Mammary epithelial cell (primary cell): Measurements from ENCODE around the gene AK9.

Experiments
- EZH2 ChIP-seq: IDR thresholded peaks from 2 replicates; pipeline ENCODE4 v1.6.1; 2012; ENCODE audit warnings: low read length, inconsistent platforms, borderline replicate concordance
- TF ChIP-seq, protein P1 (sequence below), 2 donors: IDR thresholded peaks in 1 of 2; conservative IDR thresholded peaks in 1 of 2; 2 replicates each; pipeline ENCODE4 v1.5.1; 2011 to 2012; ENCODE audit warnings: inconsistent platforms in 2 of 2, low read length in 2 of 2, mild to moderate bottlenecking in 2 of 2, control low read depth in 1 of 2, low read depth in 1 of 2; ENCODE audit not compliant: insufficient read depth in 1 of 2; ENCODE audit errors: extremely low read depth in 1 of 2

DNA sequence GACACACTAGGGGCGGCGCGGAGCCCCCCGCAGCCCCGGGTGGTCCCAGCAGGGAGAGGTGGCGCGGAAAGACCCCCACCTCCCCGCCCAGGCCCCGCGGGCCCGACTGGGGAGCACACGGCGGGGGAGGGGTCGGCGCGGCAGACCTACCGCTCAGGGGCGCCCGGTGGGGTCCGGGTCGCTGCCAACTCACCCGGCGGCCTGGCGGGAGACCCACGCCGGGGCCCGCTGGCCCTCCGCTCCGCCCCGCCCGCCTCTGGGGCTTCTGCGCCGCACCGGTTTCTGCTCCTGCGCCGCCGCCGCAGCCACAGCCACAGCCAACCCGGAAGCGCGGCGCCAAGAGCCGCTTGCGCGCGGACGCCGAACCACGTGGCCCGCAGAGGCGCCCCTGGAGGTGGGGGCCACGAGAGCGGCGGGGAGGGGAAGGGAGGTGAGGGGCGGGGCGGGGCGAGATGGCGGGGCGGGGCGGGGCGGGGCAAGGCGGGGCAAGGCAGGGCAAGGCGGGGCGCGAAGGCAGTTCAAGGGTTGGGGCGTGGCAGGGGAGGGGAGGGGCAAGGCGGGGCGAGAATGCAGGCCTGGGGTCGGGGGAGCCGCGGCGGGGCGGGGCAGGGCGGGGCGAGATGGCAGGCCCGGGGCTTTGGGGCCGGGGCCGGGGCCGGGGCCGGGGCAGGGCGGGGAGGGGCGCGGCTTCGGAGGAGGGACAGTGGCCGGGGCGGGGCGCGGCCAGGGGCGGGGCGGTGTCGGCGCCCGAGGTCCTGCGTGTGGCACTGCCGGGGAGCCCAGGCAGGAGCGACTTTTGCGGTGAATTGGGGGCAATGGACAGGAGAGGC lies 207.9 kb downstream of the AK9 start, which contains the start of gene ZBTB24:
- TF ChIP-seq, protein P1, sequence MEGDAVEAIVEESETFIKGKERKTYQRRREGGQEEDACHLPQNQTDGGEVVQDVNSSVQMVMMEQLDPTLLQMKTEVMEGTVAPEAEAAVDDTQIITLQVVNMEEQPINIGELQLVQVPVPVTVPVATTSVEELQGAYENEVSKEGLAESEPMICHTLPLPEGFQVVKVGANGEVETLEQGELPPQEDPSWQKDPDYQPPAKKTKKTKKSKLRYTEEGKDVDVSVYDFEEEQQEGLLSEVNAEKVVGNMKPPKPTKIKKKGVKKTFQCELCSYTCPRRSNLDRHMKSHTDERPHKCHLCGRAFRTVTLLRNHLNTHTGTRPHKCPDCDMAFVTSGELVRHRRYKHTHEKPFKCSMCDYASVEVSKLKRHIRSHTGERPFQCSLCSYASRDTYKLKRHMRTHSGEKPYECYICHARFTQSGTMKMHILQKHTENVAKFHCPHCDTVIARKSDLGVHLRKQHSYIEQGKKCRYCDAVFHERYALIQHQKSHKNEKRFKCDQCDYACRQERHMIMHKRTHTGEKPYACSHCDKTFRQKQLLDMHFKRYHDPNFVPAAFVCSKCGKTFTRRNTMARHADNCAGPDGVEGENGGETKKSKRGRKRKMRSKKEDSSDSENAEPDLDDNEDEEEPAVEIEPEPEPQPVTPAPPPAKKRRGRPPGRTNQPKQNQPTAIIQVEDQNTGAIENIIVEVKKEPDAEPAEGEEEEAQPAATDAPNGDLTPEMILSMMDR (conservative IDR thresholded peaks at IDR 0.05 in 1 of 2, IDR thresholded peaks at IDR 0.05 in 1 of 2; ENCODE audit: extremely low read depth in 1 of 2, insufficient read depth in 1 of 2, low read depth in 1 of 2, low read length in 2 of 2): no peak
- no peak for TF ChIP-seq EZH2
